ENCODE results near the gene PLA2G15.

The PLA2G15 gene

DNA sequence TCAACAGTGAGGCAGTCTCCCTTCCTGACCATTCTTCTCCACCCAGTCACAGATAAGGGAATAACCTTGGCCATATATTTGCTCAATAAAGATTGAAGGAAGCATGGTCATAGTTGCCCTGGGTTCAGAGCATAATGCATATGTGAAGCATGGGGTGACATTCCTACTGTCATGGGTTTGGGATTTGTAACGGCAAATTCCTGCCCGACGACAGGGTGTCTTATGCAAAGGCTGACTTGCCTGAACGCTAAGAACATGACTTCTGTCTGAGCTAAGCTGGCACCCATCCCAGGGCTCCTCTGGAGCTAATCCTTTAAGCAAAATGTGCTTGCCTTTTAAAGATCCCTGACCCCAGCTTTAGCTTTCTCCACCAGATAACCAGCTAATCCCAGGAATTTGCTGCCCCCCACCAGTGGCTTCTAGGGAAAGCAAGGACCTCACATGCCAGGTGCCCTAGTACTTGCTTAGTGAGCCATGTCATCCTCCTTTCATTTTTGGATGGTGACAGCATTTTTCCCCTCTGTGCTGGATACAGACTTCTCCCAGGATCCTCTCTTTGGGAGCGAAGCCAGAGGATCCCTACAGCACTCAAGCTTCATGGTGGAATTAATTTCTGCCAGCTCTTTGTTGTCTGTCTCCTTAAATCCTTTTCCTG lies 53.9 kb downstream of the PLA2G15 start:
- no peak for DNase-seq (ENCODE audit: low read depth in 2 of 2)

DNA sequence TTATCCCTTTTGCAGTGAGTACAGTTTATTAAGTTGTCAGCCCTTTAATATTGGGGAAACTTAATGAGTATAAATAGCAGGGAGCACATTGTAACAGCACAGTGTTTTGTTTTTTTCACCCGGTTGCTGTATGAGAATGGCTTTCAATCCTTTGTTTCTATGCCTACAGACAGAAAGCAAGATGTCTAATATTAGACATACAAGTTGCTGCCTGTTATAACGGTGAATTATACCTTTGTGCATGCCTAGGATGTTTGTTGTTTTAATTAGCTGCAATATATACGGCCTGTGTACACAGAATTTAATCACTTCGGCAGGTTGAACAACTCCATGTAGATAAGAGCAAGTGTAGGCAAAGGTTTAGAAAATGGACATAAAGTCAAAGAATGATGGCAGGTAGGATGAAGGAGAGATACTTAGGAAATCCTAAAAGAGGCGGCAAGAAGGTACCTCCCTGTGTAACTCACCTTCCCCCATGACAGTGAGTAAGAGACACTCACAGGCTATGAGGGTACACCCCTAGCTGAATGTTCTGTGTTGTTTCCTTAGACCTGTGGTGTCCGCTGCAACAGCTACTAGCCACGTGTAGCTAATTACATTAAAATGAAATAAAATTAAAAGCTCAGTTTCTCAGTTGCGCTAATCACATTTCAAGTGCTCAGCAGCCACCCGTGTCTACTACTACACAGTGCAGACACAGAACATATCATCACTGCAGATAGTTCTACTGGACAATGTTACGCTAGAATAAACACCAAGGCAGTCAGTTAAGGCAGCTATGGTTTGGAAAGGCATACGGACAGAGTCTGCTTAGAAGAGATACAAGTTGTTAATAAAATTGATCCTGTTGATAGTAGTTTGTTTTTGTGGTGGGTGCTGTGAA lies 54.6 kb downstream of the PLA2G15 start:
- no peak for DNase-seq (ENCODE audit: low read depth in 2 of 2)

DNA sequence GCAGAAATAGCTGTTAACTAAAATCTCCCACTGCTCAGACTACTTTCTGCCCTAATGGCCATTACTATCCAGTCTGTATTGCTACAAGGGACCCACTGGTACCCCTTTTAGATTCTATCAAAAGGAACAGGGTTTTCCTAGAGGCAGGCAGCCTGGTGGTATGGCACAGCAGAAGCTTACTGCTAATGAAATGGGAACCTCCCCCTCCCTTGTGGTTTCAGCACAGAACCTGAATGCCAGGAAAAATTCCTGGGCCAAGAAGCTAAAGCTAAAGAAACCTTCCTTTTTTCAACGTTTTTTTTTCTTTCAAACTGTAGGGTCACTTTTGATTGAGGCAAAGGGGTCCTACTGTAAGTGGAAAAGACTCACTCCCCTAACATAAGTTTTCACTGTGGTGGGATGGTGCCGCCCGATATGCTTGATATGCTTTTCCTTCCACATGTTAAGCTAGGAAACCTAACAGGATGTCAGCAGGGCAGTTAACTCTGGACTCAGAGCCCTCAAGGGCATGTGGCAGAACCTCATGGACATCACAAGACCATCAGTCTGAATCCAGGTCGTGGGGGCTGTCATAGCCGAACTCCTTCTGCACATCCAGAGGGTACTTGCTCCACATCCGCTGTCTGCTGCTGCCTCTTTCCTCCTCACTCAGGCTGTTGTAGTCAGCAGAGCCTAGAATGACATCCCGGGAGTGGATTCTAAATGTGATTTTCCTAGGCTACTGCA lies 55.7 kb downstream of the PLA2G15 start:
- no peak for DNase-seq (ENCODE audit: low read depth in 2 of 2)

- DNase-seq (ENCODE audit: low read depth in 2 of 2): no peak
Observed at GRCh38 chr16:68306633-68307032, 61.5 kb downstream of the PLA2G15 start.

GRCh38 chr16:68309799-68310198 lies 64.6 kb downstream of the PLA2G15 start:
- DNase-seq (ENCODE audit: low read depth in 2 of 2): no peak

DNA sequence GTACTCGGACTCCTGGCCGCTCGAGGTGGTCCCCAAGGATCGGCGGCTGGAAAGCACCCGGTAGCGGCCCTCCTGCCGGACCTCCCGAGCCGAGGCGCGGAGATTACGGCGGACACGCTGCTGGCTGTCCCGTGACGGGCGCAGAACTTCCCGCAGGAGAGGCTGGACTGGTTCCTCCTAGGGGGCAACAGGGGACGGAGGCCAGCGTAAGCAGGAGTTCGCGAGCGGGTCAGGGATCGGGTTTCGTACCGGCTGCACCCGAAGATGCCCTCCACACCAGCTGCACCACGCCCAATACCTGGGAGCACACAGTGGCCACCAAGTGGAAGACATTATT lies 65.2 kb downstream of the PLA2G15 start:
- no peak for DNase-seq (ENCODE audit: low read depth in 2 of 2)
